K562 (cell line): ENCODE data around the gene SPTBN4. TPM values are rescaled to one million over a fixed set of nuclear protein-coding genes. Genes with fewer than 3 reads are reported as not detected.

ENCODE experiments used
- ESRRA ChIP-seq: fragments of 450-650 bp; IDR thresholded peaks from 2 replicates; pipeline ENCODE4 v1.6.1; 2014; ENCODE audit warnings: low read depth, mild to moderate bottlenecking, moderate library complexity, borderline replicate concordance
- HINFP ChIP-seq: fragments of 450-650 bp; conservative IDR thresholded peaks from 2 replicates; pipeline ENCODE4 v1.6.1; 2016; ENCODE audit warnings: missing genetic modification characterization, low read depth, mild to moderate bottlenecking, control low read depth, missing compliant biosample characterization
- HMG20A ChIP-seq: fragments of 450-650 bp; formaldehyde crosslinking; conservative IDR thresholded peaks from 2 replicates; pipeline ENCODE4 v1.4.0; 2020; ENCODE audit warnings: mild to moderate bottlenecking, mixed read lengths
- KAT2B ChIP-seq: IDR thresholded peaks from one replicate; pipeline ENCODE4 v1.6.1; 2012; ENCODE audit warnings: low read depth, mild to moderate bottlenecking, control low read depth, inconsistent platforms, low read length, moderate library complexity
- KLF10 ChIP-seq: fragments of 250-450 bp; sonication (Bioruptor Pico); IDR thresholded peaks from 2 replicates; pipeline ENCODE4 v1.6.1; 2021; ENCODE audit warnings: matching md5 sums
- MLX ChIP-seq, 2 experiments: fragments of 450-650 bp in 1 of 2; sonication (generic) in 1 of 2; formaldehyde crosslinking; conservative IDR thresholded peaks; 2 replicates each; pipeline versions ENCODE4 v1.4.0 to v1.8.1; 2020 to 2022; ENCODE audit warnings: mild to moderate bottlenecking in 1 of 2, missing genetic modification reagents in 1 of 2
- NFATC3 ChIP-seq: fragments of 450-650 bp; IDR thresholded peaks from 2 replicates; pipeline ENCODE4 v1.6.1; 2017; ENCODE audit warnings: mild to moderate bottlenecking
- NR2F6 ChIP-seq: fragments of 450-650 bp; formaldehyde crosslinking; IDR thresholded peaks from 2 replicates; pipeline ENCODE4 v1.4.0; 2020; ENCODE audit warnings: mild to moderate bottlenecking
- NUFIP1 ChIP-seq: fragments of 450-650 bp; IDR thresholded peaks from 2 replicates; pipeline ENCODE4 v1.6.1; 2018; ENCODE audit not compliant: partially characterized antibody
- PML ChIP-seq: IDR thresholded peaks from 2 replicates; pipeline ENCODE4 v1.6.1; 2012; ENCODE audit warnings: low read length, inconsistent platforms
- POU5F1 ChIP-seq: fragments of 150-350 bp; IDR thresholded peaks from 2 replicates; pipeline ENCODE4 v1.6.1; 2014; ENCODE audit warnings: borderline replicate concordance, low read length, low read depth, mild to moderate bottlenecking; ENCODE audit not compliant: partially characterized antibody
- PURB ChIP-seq: sonication (generic); formaldehyde crosslinking; IDR thresholded peaks from 2 replicates; pipeline ENCODE4 v1.9.0; 2021; ENCODE audit warnings: low read depth, mild to moderate bottlenecking, missing genetic modification reagents
- RUNX1 ChIP-seq: sonication (generic); IDR thresholded peaks from 2 replicates; pipeline ENCODE4 v1.6.1; 2016; ENCODE audit warnings: antibody characterized with exemption, low read depth
- STAT5B ChIP-seq: fragments of 250-450 bp; sonication (Bioruptor Pico); IDR thresholded peaks from 2 replicates; pipeline ENCODE4 v1.8.0; 2021; ENCODE audit warnings: mild to moderate bottlenecking, inconsistent platforms
- SUPT5H ChIP-seq: fragments of 450-650 bp; IDR thresholded peaks from 2 replicates; pipeline ENCODE4 v1.6.1; 2016
- U2AF1 ChIP-seq: fragments of 200-400 bp; formaldehyde crosslinking; optimal IDR thresholded peaks from 2 replicates; pipeline ENCODE3; 2017; ENCODE audit warnings: mild to moderate bottlenecking, low read depth, low read length, moderate library complexity
- ZBED1 ChIP-seq: IDR thresholded peaks from 2 replicates; pipeline ENCODE4 v1.6.1; 2014
- ZEB2 ChIP-seq: fragments of 450-650 bp; IDR thresholded peaks from 2 replicates; pipeline ENCODE4 v1.6.1; 2016
- ZKSCAN3 ChIP-seq: fragments of 250-450 bp; sonication (Bioruptor Pico); IDR thresholded peaks from 2 replicates; pipeline ENCODE4 v1.4.0; 2020
- ZNF134 ChIP-seq: fragments of 250-450 bp; sonication (Bioruptor Pico); conservative IDR thresholded peaks from 2 replicates; pipeline ENCODE4 v1.4.0; 2020
- ZNF316 ChIP-seq: fragments of 450-650 bp; IDR thresholded peaks from 2 replicates; pipeline ENCODE4 v1.6.1; 2016
- polyA plus RNA-seq, 8 experiments: library from polyadenylated mRNA; depleted of rRNA in 4 of 8; stranded (reverse) in 5 of 8; unstranded in 3 of 8; fragments of >200 nt; fragmentation: Nextera tagmentation in 2 of 8; fragmentation: Illumina TruSeq in 1 of 8; extraction: Ambion mirVana in 2 of 8; extraction: Trizol in 1 of 8; gene quantifications; 2 replicates each; pipeline versions ENCODE4 v1.2.1 to v1.2.3, GENCODE V29; 2011 to 2014; ENCODE audit warnings: inconsistent platforms in 1 of 8, missing spikeins in 1 of 8
- total RNA-seq, 7 experiments: library from RNA; depleted of rRNA in 6 of 7; stranded (reverse); fragments of >200 nt in 6 of 7; fragmentation: Illumina TruSeq in 2 of 7; extraction: Trizol in 2 of 7; gene quantifications; 2 replicates each; pipeline versions ENCODE4 v1.2.1 to v1.2.3, GENCODE V29; 2011 to 2021; ENCODE audit warnings: low replicate concordance in 1 of 7
- TF ChIP-seq, protein P1 (sequence below): fragments of 450-650 bp; IDR thresholded peaks from 2 replicates; pipeline ENCODE4 v1.6.1; 2018; ENCODE audit not compliant: partially characterized antibody

The SPTBN4 gene
- total and polyA plus RNA-seq, 9 of the 15 experiments (the other 6 are each of a cell fraction or from before 2014, with no cell fraction given) = 0.01 to 1.5 (median 0.86) TPM

GRCh38 chr19:40609561-40610395, 143.0 kb downstream of the SPTBN4 start (continued):
- TF ChIP-seq HINFP (no peak), KAT2B (no peak), MLX (CRISPR knock-in tag; conservative IDR thresholded peaks at IDR 0.05) (no peak), RUNX1 (no peak), NR2F6 (no peak), STAT5B (no peak), HMG20A (CRISPR knock-in tag) (no peak), KLF10 (CRISPR knock-in tag) (no peak), NFATC3 (no peak), ZKSCAN3 (CRISPR knock-in tag) (no peak), U2AF1 (no peak), PURB (CRISPR knock-in tag) (no peak), ZEB2 (no peak), ZNF134 (CRISPR knock-in tag) (no peak), SUPT5H (no peak), ZBED1 (0 out of 2 replicates have a peak, but pooled peaks have one; percentile 26), ZNF316 (no peak), NUFIP1 (no peak), PML (no peak), POU5F1 (no peak), ESRRA (no peak; the same call in 1 of the 2 replicates)
- TF ChIP-seq, protein P1, sequence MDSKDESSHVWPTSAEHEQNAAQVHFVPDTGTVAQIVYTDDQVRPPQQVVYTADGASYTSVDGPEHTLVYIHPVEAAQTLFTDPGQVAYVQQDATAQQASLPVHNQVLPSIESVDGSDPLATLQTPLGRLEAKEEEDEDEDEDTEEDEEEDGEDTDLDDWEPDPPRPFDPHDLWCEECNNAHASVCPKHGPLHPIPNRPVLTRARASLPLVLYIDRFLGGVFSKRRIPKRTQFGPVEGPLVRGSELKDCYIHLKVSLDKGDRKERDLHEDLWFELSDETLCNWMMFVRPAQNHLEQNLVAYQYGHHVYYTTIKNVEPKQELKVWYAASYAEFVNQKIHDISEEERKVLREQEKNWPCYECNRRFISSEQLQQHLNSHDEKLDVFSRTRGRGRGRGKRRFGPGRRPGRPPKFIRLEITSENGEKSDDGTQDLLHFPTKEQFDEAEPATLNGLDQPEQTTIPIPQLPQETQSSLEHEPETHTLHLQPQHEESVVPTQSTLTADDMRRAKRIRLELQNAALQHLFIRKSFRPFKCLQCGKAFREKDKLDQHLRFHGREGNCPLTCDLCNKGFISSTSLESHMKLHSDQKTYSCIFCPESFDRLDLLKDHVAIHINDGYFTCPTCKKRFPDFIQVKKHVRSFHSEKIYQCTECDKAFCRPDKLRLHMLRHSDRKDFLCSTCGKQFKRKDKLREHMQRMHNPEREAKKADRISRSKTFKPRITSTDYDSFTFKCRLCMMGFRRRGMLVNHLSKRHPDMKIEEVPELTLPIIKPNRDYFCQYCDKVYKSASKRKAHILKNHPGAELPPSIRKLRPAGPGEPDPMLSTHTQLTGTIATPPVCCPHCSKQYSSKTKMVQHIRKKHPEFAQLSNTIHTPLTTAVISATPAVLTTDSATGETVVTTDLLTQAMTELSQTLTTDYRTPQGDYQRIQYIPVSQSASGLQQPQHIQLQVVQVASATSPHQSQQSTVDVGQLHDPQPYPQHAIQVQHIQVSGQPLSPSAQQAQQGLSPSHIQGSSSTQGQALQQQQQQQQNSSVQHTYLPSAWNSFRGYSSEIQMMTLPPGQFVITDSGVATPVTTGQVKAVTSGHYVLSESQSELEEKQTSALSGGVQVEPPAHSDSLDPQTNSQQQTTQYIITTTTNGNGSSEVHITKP = peak; percentile 34
